Peyer's patch (tissue), 4 donors: ENCODE results near the gene NPM1.

Experiments used
- POLR2A ChIP-seq, 2 donors: fragments of 450-650 bp; IDR thresholded peaks; one replicate each; pipeline ENCODE4 v1.5.1; 2017; ENCODE audit warnings: antibody characterized with exemption in 2 of 2, mild to moderate bottlenecking in 2 of 2, moderate library complexity in 2 of 2
- TF ChIP-seq, protein P1 (sequence below), 6 experiments: fragments of 450-650 bp in 4 of 6; fragments of 200-600 bp in 2 of 6; sonication (generic) in 1 of 6; IDR thresholded peaks; one replicate each; pipeline ENCODE4 v1.5.1; 2017 to 2019; ENCODE audit warnings: antibody characterized with exemption in 6 of 6, mild to moderate bottlenecking in 3 of 6, moderate library complexity in 1 of 6

- TF ChIP-seq, protein P1, sequence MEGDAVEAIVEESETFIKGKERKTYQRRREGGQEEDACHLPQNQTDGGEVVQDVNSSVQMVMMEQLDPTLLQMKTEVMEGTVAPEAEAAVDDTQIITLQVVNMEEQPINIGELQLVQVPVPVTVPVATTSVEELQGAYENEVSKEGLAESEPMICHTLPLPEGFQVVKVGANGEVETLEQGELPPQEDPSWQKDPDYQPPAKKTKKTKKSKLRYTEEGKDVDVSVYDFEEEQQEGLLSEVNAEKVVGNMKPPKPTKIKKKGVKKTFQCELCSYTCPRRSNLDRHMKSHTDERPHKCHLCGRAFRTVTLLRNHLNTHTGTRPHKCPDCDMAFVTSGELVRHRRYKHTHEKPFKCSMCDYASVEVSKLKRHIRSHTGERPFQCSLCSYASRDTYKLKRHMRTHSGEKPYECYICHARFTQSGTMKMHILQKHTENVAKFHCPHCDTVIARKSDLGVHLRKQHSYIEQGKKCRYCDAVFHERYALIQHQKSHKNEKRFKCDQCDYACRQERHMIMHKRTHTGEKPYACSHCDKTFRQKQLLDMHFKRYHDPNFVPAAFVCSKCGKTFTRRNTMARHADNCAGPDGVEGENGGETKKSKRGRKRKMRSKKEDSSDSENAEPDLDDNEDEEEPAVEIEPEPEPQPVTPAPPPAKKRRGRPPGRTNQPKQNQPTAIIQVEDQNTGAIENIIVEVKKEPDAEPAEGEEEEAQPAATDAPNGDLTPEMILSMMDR (IDR thresholded peaks at IDR 0.05): no peak
- no peak for TF ChIP-seq POLR2A (IDR thresholded peaks at IDR 0.05)
Observed at GRCh38 chr5:171434874-171435273, 47.2 kb downstream of the NPM1 start.
